OCI-LY1 (cell line): ENCODE measurements around the gene STRN4.
A peak's percentile ranks its signal among the peaks of the same experiment; 100 is the strongest.

Source experiments
- H2AFZ ChIP-seq: fragments of 200-600 bp; sonication (generic), shearing (Covaris generic); 2 replicates; pipeline ENCODE4 v1.6.0; 2014; ENCODE audit warnings: antibody characterized with exemption, mild to moderate bottlenecking, low read length
- H3F3A ChIP-seq: fragments of 200-600 bp; sonication (generic), shearing (Covaris generic); 2 replicates; pipeline ENCODE4 v1.6.0; 2014; ENCODE audit warnings: mild to moderate bottlenecking, antibody characterized with exemption, low read length, moderate library complexity; ENCODE audit not compliant: insufficient read depth
- H3K27ac ChIP-seq: fragments of 200-600 bp; sonication (generic); 2 replicates; pipeline ENCODE4 v1.5.1; 2014; ENCODE audit warnings: low read length, mixed run types, mild to moderate bottlenecking, low read depth; ENCODE audit not compliant: poor library complexity, severe bottlenecking
- H3K27me3 ChIP-seq: fragments of 200-600 bp; sonication (generic); 2 replicates; pipeline ENCODE4 v1.6.0; 2014; ENCODE audit warnings: antibody characterized with exemption, mild to moderate bottlenecking, low read length, moderate library complexity; ENCODE audit not compliant: insufficient read depth
- H3K36me3 ChIP-seq: fragments of 200-600 bp; sonication (generic); 2 replicates; pipeline ENCODE4 v1.6.1; 2014; ENCODE audit warnings: mild to moderate bottlenecking, antibody characterized with exemption, low read length, moderate library complexity, mixed read lengths; ENCODE audit not compliant: insufficient read depth
- H3K4me1 ChIP-seq: fragments of 200-600 bp; sonication (generic); 2 replicates; pipeline ENCODE4 v1.5.1; 2014; ENCODE audit warnings: mild to moderate bottlenecking, low read length, moderate library complexity; ENCODE audit not compliant: insufficient read depth, severe bottlenecking
- H3K4me2 ChIP-seq: fragments of 200-600 bp; sonication (generic), shearing (Covaris generic); 2 replicates; pipeline ENCODE4 v1.6.1; 2014; ENCODE audit warnings: low read length
- H3K4me3 ChIP-seq: fragments of 200-600 bp; sonication (generic); 2 replicates; pipeline ENCODE4 v1.5.1; 2014; ENCODE audit warnings: low read length, low read depth, mild to moderate bottlenecking, mixed read lengths; ENCODE audit not compliant: poor library complexity, severe bottlenecking
- H3K79me2 ChIP-seq: fragments of 200-600 bp; shearing (Covaris generic); 2 replicates; pipeline ENCODE4 v1.6.1; 2016; ENCODE audit warnings: mixed run types, low read length, mixed read lengths; ENCODE audit not compliant: insufficient read depth
- H3K9ac ChIP-seq: fragments of 200-600 bp; sonication (generic), shearing (Covaris generic); 2 replicates; pipeline ENCODE4 v1.6.1; 2014; ENCODE audit warnings: mild to moderate bottlenecking, low read length, mixed read lengths
- H3K9me2 ChIP-seq: fragments of 200-600 bp; sonication (generic), shearing (Covaris generic); 2 replicates; pipeline ENCODE4 v1.6.1; 2014; ENCODE audit warnings: low read depth, mild to moderate bottlenecking, low read length, mixed read lengths
- H3K9me3 ChIP-seq: fragments of 200-600 bp; shearing (Covaris generic); 2 replicates; pipeline ENCODE4 v1.6.1; 2014; ENCODE audit warnings: low read length, mixed read lengths
- H4K20me1 ChIP-seq: fragments of 200-600 bp; sonication (generic), shearing (Covaris generic); 2 replicates; pipeline ENCODE4 v1.6.0; 2016; ENCODE audit warnings: mild to moderate bottlenecking, low read length; ENCODE audit not compliant: insufficient read depth
- CTCF ChIP-seq: fragments of 200-600 bp; sonication (generic), shearing (Covaris generic); IDR thresholded peaks from 2 replicates; pipeline ENCODE4 v1.5.1; 2017; ENCODE audit warnings: mild to moderate bottlenecking, antibody characterized with exemption, low read length, moderate library complexity, mixed read lengths
- EZH2 ChIP-seq: fragments of 200-600 bp; sonication (generic), shearing (Covaris generic); IDR thresholded peaks from 2 replicates; pipeline ENCODE4 v1.8.0; 2017; ENCODE audit warnings: borderline replicate concordance, mixed run types, mild to moderate bottlenecking, antibody characterized with exemption, low read length, moderate library complexity, mixed read lengths

The STRN4 gene

GRCh38 chr19:46717716-46718143 lies 28.5 kb downstream of the STRN4 start:
- peak overlapping the region; percentile 87; the same call in 1 of the 2 replicates for H3K9ac ChIP-seq

GRCh38 chr19:46717034-46717715 lies 29.1 kb downstream of the STRN4 start, which contains the start of gene PRKD2:
Gene PRKD2 (minus strand): TSS chr19:46717114. CDS start chr19:46716370, 744 bp downstream.
- TF ChIP-seq EZH2 (no peak), CTCF (no peak)

More at GRCh38 chr19:46717716-46718143, 28.5 kb downstream of the STRN4 start:
- H3K9me3 ChIP-seq = no peaks in the 10 kb centered on the region
- H3K9me2 ChIP-seq = no peaks in the 10 kb centered on the region
- H3K4me3 ChIP-seq = peak overlapping the region; percentile 89
- H3K36me3 ChIP-seq = peaks cover 27% of the 10 kb centered on the region; the same call in 1 of the 2 replicates
- H3K27me3 ChIP-seq = no peaks in the 10 kb centered on the region
- no peak for TF ChIP-seq CTCF
- TF ChIP-seq EZH2 = no peak
- H4K20me1 ChIP-seq = no peaks in the 10 kb centered on the region
- H2AFZ ChIP-seq = no peak overlapping the region
- H3F3A ChIP-seq = 0 out of 2 replicates have a peak, but pooled peaks cover 5% of the 10 kb centered on the region
- peak overlapping the region; percentile 82 for H3K27ac ChIP-seq
- H3K4me2 ChIP-seq = peak overlapping the region; percentile 97
- H3K79me2 ChIP-seq = no peaks in the 10 kb centered on the region
- peaks cover 72% of the 10 kb centered on the region for H3K4me1 ChIP-seq

GRCh38 chr19:46716672-46717033 lies 29.6 kb downstream of the STRN4 start:
- H4K20me1 ChIP-seq = no peaks in the 10 kb centered on the region
- no peaks in the 10 kb centered on the region for H3K79me2 ChIP-seq
- H3K9me2 ChIP-seq = no peaks in the 10 kb centered on the region
- 0 out of 2 replicates have a peak, but pooled peaks cover 5% of the 10 kb centered on the region for H3F3A ChIP-seq
- H3K27me3 ChIP-seq = no peaks in the 10 kb centered on the region
- H3K4me3 ChIP-seq = peak overlapping the region; percentile 89
- H3K27ac ChIP-seq = peak overlapping the region; percentile 34
- peaks cover 64% of the 10 kb centered on the region for H3K4me1 ChIP-seq
- peak overlapping the region; percentile 97 for H3K4me2 ChIP-seq
- H2AFZ ChIP-seq = no peak overlapping the region
- H3K9ac ChIP-seq = peak overlapping the region; percentile 87
- H3K9me3 ChIP-seq = no peaks in the 10 kb centered on the region
- TF ChIP-seq EZH2 (no peak), CTCF (no peak)
- H3K36me3 ChIP-seq = peaks cover 18% of the 10 kb centered on the region; the same call in 1 of the 2 replicates

More at GRCh38 chr19:46717034-46717715, 29.1 kb downstream of the STRN4 start, which contains the start of gene PRKD2:
- Histone ChIP-seq H3K27ac (peak within 1 kb of the TSS; percentile 86), H3K9ac (peak within 1 kb of the TSS; percentile 87), H4K20me1 (no peaks in the 10 kb centered on the region), H3K9me2 (no peaks in the 10 kb centered on the region), H3F3A (0 out of 2 replicates have a peak, but pooled peaks cover 5% of the 10 kb centered on the region), H3K79me2 (no peaks in the 10 kb centered on the region), H3K27me3 (no peaks in the 10 kb centered on the region), H3K4me2 (peak within 1 kb of the TSS; percentile 97), H3K4me1 (peaks cover 67% of the 10 kb centered on the region), H2AFZ (no peak within 1 kb of the TSS), H3K9me3 (no peaks in the 10 kb centered on the region), H3K36me3 (peaks cover 23% of the 10 kb centered on the region; the same call in 1 of the 2 replicates), H3K4me3 (peak within 1 kb of the TSS; percentile 89)
